Adrenal gland (tissue), 5 donors: ENCODE measurements around the gene GRIA3.

Source experiments
- CTCF ChIP-seq, 6 experiments: fragments of 450-650 bp in 4 of 6; fragments of 200-600 bp in 2 of 6; sonication (generic) in 1 of 6; IDR thresholded peaks; 1 replicate in 5 of 6; 2 replicates in 1 of 6; pipeline versions ENCODE4 v1.5.1 to v1.8.0; 2016 to 2021; ENCODE audit warnings: antibody characterized with exemption in 6 of 6, mild to moderate bottlenecking in 2 of 6, moderate library complexity in 1 of 6
- POLR2A ChIP-seq, 2 donors: fragments of 450-650 bp; IDR thresholded peaks; one replicate each; pipeline ENCODE4 v1.6.1; 2017; ENCODE audit warnings: antibody characterized with exemption in 2 of 2, mild to moderate bottlenecking in 2 of 2, moderate library complexity in 1 of 2
- donor health status: DM: no; HTN: no; CAD: no.

GRCh38 chrX:123172869-123173268 lies 11.2 kb upstream of the GRIA3 start:
- TF ChIP-seq CTCF (IDR thresholded peaks at IDR 0.05) (no peak), POLR2A (IDR thresholded peaks at IDR 0.05) (no peak)
